ENCODE results near the gene TRHDE.

DNA sequence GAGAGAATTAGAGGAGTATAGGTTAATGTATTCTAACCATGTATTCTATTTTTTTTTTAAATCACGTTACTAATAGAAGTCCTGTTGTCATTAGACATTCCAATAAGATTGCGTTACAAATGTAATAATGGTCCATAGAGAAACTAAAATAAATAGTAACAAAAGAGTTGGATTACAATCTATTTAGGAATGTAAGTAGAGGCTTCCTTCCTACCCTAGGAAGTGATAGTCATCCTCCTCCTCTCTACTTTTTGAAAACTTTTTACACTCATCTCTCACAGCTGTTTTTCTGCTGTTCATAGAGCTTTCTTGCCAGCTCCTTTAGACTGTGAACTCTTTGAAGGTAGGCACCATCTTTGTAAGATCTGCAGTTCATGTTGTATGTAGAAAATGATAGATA lies 23.6 kb downstream of the TRHDE start:
- TF ChIP-seq POLR2AphosphoS5 (IDR thresholded peaks at IDR 0.05; ENCODE audit: low read depth, low read length): no peak
- no peak for TF ChIP-seq POLR2A (IDR thresholded peaks at IDR 0.05; ENCODE audit: low read depth, low read length)
